ENCODE results near the gene CACNG7.

- TF ChIP-seq CREB5 (CRISPR knock-in tag; IDR thresholded peaks at IDR 0.05; ENCODE audit: low read depth), result no peak
- TF ChIP-seq ZFP3 (CRISPR knock-in tag; IDR thresholded peaks at IDR 0.05), result no peak
- no peak for TF ChIP-seq CSDC2 (CRISPR knock-in tag; IDR thresholded peaks at IDR 0.05)
- TF ChIP-seq PPARA (CRISPR knock-in tag; IDR thresholded peaks at IDR 0.05; ENCODE audit: borderline replicate concordance), result no peak
- no peak for TF ChIP-seq PATZ1 (CRISPR knock-in tag; IDR thresholded peaks at IDR 0.05; ENCODE audit: borderline replicate concordance)
- TF ChIP-seq TSHZ2 (CRISPR knock-in tag; IDR thresholded peaks at IDR 0.05), result no peak
- TF ChIP-seq ISL1 (CRISPR knock-in tag; IDR thresholded peaks at IDR 0.05), result no peak
- TF ChIP-seq ZNF70 (CRISPR knock-in tag; IDR thresholded peaks at IDR 0.05), result no peak
- no peak for TF ChIP-seq GLIS3 (CRISPR knock-in tag; IDR thresholded peaks at IDR 0.05)
- no peak for TF ChIP-seq TOX (CRISPR knock-in tag; IDR thresholded peaks at IDR 0.05; ENCODE audit: borderline replicate concordance)
- TF ChIP-seq ARNTL (CRISPR knock-in tag; IDR thresholded peaks at IDR 0.05; ENCODE audit: borderline replicate concordance, low read depth), result no peak
- TF ChIP-seq BACH2 (CRISPR knock-in tag; IDR thresholded peaks at IDR 0.05; ENCODE audit: borderline replicate concordance), result no peak
- TF ChIP-seq ESRRG (CRISPR knock-in tag; IDR thresholded peaks at IDR 0.05), result no peak
Observed at GRCh38 chr19:53897459-53897858, 11.6 kb upstream of the CACNG7 start.
